Fibroblast of lung (primary cell): ENCODE data around the gene RAD23B. TPM values are rescaled to one million over a fixed set of nuclear protein-coding genes. Genes with fewer than 3 reads are reported as not detected.

Source experiments
- DNase-seq, 2 donors: peaks; one replicate each; pipeline versions ENCODE4 v3.0.0 to v3.0.0-alpha.2; 2010; ENCODE audit warnings: low read depth in 2 of 2
- H2AFZ ChIP-seq: 2 replicates; pipeline ENCODE4 v1.5.1; 2012; ENCODE audit warnings: low read length, control low read depth, inconsistent platforms
- H3K27ac ChIP-seq: 2 replicates; pipeline ENCODE4 v1.5.1; 2011; ENCODE audit warnings: low read length, control low read depth; ENCODE audit not compliant: insufficient read depth
- H3K27me3 ChIP-seq: 2 replicates; pipeline ENCODE4 v1.5.1; 2011; ENCODE audit warnings: mild to moderate bottlenecking, low read length; ENCODE audit not compliant: control insufficient read depth, insufficient read depth
- H3K36me3 ChIP-seq: 2 replicates; pipeline ENCODE4 v1.5.1; 2011; ENCODE audit warnings: low read length; ENCODE audit not compliant: control insufficient read depth, insufficient read depth
- H3K4me1 ChIP-seq: 2 replicates; pipeline ENCODE4 v1.5.1; 2011; ENCODE audit warnings: low read length; ENCODE audit not compliant: control insufficient read depth, insufficient read depth; ENCODE audit errors: extremely low read depth
- H3K4me2 ChIP-seq: 2 replicates; pipeline ENCODE4 v1.5.1; 2011; ENCODE audit warnings: low read length, control low read depth; ENCODE audit not compliant: insufficient read depth; ENCODE audit errors: extremely low read depth
- H3K4me3 ChIP-seq, 4 experiments: fragments of 200-600 bp in 1 of 4; sonication (generic) in 1 of 4; replicated peaks in 1 of 4; 2 replicates each; pipeline ENCODE4 v1.5.1; 2011 to 2016; ENCODE audit warnings: low read length in 4 of 4, low read depth in 3 of 4, mild to moderate bottlenecking in 3 of 4, control low read depth in 2 of 4, inconsistent platforms in 1 of 4, mixed read lengths in 1 of 4; ENCODE audit not compliant: insufficient read depth in 1 of 4; ENCODE audit errors: control extremely low read depth in 1 of 4
- H3K79me2 ChIP-seq: 2 replicates; pipeline ENCODE4 v1.5.1; 2012; ENCODE audit warnings: mild to moderate bottlenecking, low read length, inconsistent platforms; ENCODE audit not compliant: control insufficient read depth, insufficient read depth
- H3K9ac ChIP-seq: 2 replicates; pipeline ENCODE4 v1.5.1; 2011; ENCODE audit warnings: mild to moderate bottlenecking, low read length, control low read depth; ENCODE audit not compliant: insufficient read depth
- H3K9me3 ChIP-seq: 2 replicates; pipeline ENCODE4 v1.5.1; 2012; ENCODE audit warnings: low read depth, low read length; ENCODE audit not compliant: control insufficient read depth, insufficient read depth
- H4K20me1 ChIP-seq: 2 replicates; pipeline ENCODE4 v1.5.1; 2011; ENCODE audit warnings: low read length; ENCODE audit not compliant: control insufficient read depth, insufficient read depth; ENCODE audit errors: extremely low read depth
- CTCF ChIP-seq, 2 donors: IDR thresholded peaks in 1 of 2; conservative IDR thresholded peaks in 1 of 2; 1 replicate in 1 of 2; 2 replicates in 1 of 2; pipeline ENCODE4 v1.5.1; 2011 to 2012; ENCODE audit warnings: low read length in 2 of 2, control low read depth in 1 of 2, inconsistent platforms in 1 of 2, low read depth in 1 of 2, mild to moderate bottlenecking in 1 of 2
- EZH2 ChIP-seq: IDR thresholded peaks from 2 replicates; pipeline ENCODE4 v1.5.1; 2012; ENCODE audit warnings: low read length, control low read depth, mild to moderate bottlenecking; ENCODE audit errors: missing control alignments
- polyA plus RNA-seq, 2 donors: library from polyadenylated mRNA; depleted of rRNA in 1 of 2; stranded (reverse) in 1 of 2; unstranded in 1 of 2; fragments of >200 nt; gene quantifications; 2 replicates each; pipeline ENCODE4 v1.2.1, GENCODE V29; 2011 to 2012; ENCODE audit warnings: missing spikeins in 1 of 2
- total RNA-seq: library from RNA; depleted of rRNA; stranded (reverse); fragments of >200 nt; gene quantifications from 2 replicates; pipeline ENCODE4 v1.2.1, GENCODE V29; 2014

RAD23B gene
- total and polyA plus RNA-seq, 2 donors (not counting 1 experiment from before 2014, with no cell fraction given) = 156 to 607 TPM

GRCh38 chr9:107337676-107338590, 54.9 kb downstream of the RAD23B start:
- Histone ChIP-seq H3K27me3 (no peaks in the 10 kb centered on the region), H3K9me3 (no peaks in the 10 kb centered on the region), H3K27ac (peak overlapping the region; percentile 27), H3K9ac (no peak overlapping the region), H3K36me3 (peaks cover 28% of the 10 kb centered on the region), H2AFZ (no peak overlapping the region), H3K4me2 (no peak overlapping the region), H3K79me2 (peaks cover 5% of the 10 kb centered on the region), H3K4me3 (no peak overlapping the region), H4K20me1 (no peaks in the 10 kb centered on the region), H3K4me1 (peaks cover 20% of the 10 kb centered on the region)
- TF ChIP-seq EZH2 = no peak
- TF ChIP-seq CTCF (conservative IDR thresholded peaks at IDR 0.05 in 1 of 2, IDR thresholded peaks at IDR 0.05 in 1 of 2; ENCODE audit: low read depth in 1 of 2, low read length in 2 of 2) = no peak
- peak in 1 of 2 donors; percentile 31 for DNase-seq

DNA sequence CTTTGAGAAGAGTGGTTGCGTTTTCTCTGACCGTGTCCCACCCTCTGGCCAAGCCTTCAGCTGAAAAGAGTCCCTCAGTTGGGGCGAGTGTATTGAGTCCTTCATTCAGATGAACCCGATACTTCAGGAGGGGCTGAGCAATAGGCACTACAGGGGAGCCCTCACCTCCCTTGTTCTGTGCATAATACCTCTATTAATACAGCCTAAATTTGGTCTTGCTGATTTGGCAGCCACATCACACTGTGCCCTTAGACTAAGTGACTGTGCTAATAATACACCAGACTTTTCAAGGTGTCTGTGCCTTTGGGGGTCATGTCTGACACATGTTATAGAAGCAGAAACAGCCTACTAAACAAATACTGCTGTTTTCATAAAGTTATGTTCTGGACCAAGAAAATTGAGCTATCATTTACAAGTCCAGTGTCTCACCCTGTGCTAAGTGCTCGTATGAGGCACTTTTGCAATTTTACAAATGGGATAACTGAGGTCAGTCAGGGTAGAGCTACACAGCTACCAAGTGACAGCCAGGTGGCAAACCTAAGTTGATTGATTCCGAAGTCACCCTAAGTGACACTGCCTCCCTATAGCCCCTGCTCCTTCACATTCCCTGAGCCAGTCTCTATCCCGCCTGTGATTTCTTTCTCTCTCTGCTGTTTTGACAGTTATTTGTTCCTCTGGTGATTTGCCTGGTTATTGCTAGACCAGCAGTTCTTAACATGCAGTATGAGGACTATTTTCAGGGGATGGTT, 56.0 kb downstream of the RAD23B start:
- Histone ChIP-seq H3K79me2 (peaks cover 3% of the 10 kb centered on the region), H3K4me2 (no peak overlapping the region), H3K4me3 (no peak overlapping the region), H3K4me1 (peaks cover 20% of the 10 kb centered on the region), H3K27ac (no peak overlapping the region), H3K9me3 (no peaks in the 10 kb centered on the region), H2AFZ (no peak overlapping the region), H3K27me3 (no peaks in the 10 kb centered on the region), H4K20me1 (no peaks in the 10 kb centered on the region), H3K9ac (no peak overlapping the region), H3K36me3 (peaks cover 22% of the 10 kb centered on the region)
- TF ChIP-seq CTCF (conservative IDR thresholded peaks at IDR 0.05 in 1 of 2, IDR thresholded peaks at IDR 0.05 in 1 of 2; ENCODE audit: low read depth in 1 of 2, low read length in 2 of 2) (no peak), EZH2 (no peak)
- DNase-seq = no peak

- no peak overlapping the region for H3K27ac ChIP-seq
- peak; percentile 36 to 67 for DNase-seq
- no peaks in the 10 kb centered on the region for H4K20me1 ChIP-seq
- no peak for TF ChIP-seq EZH2
- TF ChIP-seq CTCF (conservative IDR thresholded peaks at IDR 0.05 in 1 of 2, IDR thresholded peaks at IDR 0.05 in 1 of 2; ENCODE audit: low read depth in 1 of 2, low read length in 2 of 2) = peak; percentile 79 to 94
- H3K4me1 ChIP-seq = peaks cover 17% of the 10 kb centered on the region
- peaks cover 20% of the 10 kb centered on the region for H3K36me3 ChIP-seq
- H3K9me3 ChIP-seq = no peaks in the 10 kb centered on the region
- no peak overlapping the region for H3K4me2 ChIP-seq
- no peak overlapping the region for H3K4me3 ChIP-seq
- H3K9ac ChIP-seq = no peak overlapping the region
- H2AFZ ChIP-seq = no peak overlapping the region
- H3K79me2 ChIP-seq = peaks cover 3% of the 10 kb centered on the region
- no peaks in the 10 kb centered on the region for H3K27me3 ChIP-seq
These were observed 58.0 kb downstream of the RAD23B start for GRCh38 chr9:107340920-107341632.
